Neural progenitor cell (in vitro differentiated cells): ENCODE results near the gene MDGA2.
A peak's percentile ranks its signal among the peaks of the same experiment; 100 is the strongest.

Experiments used
- CTCF ChIP-seq: fragments of 200-600 bp; sonication (generic); IDR thresholded peaks from 2 replicates; pipeline ENCODE4 v1.5.1; 2017; ENCODE audit warnings: antibody characterized with exemption, mild to moderate bottlenecking
- EZH2phosphoT487 ChIP-seq: fragments of 200-600 bp; sonication (generic); IDR thresholded peaks from 2 replicates; pipeline ENCODE4 v1.6.1; 2017; ENCODE audit warnings: antibody characterized with exemption

- peak; percentile 81 for TF ChIP-seq CTCF
- TF ChIP-seq EZH2phosphoT487: no peak
These were observed 397.1 kb downstream of the MDGA2 start for GRCh38 chr14:47278233-47278842.
